CD4-positive, alpha-beta T cell treated with Interleukin-10 for 1 hour (primary cell): ENCODE results near the gene IL21R.
A peak's percentile ranks its signal among the peaks of the same experiment; 100 is the strongest.

Experiments
- DNase-seq: peaks from one replicate; pipeline ENCODE4 v3.0.0-alpha.2; 2020

IL21R gene

DNA sequence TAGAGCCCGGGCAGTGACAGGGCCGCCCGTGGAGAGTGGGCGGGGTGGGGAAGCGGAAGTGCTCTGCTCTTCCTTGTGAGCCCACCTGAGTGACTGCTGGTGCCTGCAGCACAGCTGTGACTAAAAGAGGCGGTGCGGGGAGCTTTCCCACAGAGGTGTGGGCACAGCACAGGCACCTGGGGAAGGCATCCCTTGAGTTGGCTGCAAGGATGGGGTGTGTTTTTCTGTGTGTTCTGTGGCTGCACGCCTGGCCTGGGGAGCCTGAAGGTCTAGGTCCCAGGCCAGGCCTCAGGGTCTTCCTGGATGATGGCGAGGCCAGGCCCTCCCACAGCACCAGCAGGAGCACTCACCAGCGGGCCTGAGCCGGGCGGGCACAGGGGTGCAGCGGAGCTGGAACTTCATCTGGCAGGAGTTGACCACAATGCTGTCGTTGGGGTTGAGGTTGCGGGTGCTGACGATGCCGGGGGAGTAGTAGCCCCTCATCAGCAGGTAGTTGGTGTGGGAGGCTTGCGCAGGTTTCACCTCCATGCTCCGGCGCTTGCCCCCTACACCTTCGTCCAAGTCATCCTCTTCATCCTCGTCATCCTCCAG lies 67.1 kb downstream of the IL21R start:
- no peak for DNase-seq

DNA sequence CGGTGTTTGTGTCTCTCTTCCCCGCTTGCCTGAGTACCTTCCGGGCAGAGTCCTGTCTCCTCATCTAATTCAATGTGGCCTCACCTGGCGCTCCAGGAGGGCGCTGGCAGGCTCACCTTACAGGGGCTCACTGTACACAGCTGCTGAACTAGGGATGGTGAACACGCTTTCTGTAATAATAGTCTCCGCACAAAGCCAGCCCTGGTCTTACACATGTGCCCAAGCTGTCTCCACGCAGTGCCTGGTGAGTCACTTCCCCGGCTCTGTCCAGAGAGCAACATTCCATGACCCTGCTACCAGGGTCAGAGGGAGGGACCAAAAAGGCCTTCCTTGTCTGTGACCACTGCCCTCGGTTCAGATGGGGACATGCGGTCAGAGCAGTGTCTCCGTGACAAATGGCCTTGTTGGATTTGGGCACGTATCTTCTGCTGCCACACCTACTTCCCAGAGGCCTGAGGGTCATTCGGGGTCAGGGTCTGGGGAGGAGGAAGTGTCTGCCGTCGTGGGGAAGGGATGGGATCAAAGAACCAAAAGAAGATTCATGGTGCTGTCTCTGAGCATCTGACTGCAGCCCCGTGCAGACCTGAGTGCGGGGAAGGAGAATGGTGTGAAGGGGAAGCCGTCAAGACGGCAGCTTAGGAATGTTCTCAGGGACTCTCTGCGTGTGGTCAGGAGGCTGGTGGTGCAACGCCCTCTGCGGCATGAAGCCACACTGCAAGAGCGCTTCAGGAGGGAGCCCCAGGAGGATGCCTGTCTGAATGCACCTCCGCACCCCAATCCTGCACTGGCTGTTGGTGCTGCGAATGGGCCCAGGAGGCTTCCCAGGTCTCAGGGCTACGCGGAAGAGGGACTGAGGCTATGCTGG lies 68.8 kb downstream of the IL21R start:
- DNase-seq, result no peak

DNA sequence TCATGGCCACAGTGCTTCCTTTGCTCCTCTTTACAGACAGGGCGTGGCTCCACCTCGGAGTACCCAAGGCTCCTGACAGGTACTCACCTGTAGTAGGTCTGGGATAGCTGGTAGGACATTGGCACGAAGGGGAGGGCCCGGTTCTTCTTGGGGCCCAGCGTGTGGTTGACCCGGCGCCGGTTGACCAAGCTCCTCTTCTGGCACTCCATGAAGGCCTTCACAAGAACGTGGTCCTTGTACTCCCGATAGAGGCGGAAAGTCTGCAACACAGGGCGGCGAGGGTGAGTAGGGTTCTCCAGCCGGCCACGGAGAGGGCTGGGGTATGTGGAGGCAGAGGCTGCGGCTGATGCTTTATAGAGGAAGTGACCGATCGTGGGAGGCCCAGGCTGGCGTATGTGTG lies 69.7 kb downstream of the IL21R start:
- no peak for DNase-seq

DNA sequence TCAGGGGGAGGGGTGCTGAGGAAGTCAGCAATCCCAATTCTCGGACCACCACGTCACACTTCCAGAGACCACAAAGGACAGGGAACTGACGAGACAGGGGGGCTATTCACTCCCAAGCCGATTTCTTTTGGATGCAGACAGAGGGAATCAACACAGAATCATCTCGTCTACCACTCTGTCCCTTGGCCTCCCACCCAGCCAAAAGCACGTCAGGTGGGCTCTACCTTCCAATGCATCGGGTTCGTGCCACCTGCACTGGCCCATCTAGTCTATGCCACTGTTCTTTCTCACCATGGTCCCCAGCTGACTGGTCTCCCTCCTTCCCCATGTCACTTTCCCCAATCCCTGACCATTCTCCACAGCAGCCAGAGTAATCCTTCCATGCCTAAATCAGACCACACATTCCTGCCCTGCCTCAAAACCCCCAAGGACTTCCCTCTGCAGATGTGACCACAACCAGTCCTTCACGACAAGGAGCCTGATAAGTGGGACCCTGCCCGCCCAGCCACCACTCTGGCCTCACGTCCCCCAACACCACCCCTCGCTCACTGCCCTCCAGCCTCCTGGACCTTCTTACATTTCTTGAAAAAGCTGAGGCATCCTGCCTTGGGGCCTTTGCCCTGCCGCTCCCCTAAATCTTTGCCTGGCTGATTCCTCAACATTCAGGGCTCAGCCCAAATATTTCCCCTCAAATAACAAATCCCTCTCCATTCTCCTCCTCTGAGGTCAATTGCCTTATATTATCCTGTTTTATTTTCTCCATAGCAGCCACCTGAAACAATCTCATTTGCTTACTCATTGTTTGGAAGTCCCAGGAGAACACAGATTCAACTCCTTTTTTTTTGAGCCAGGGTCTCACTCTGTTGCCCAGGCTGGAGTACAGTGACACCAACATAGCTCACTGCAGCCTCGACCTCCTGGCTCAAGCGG lies 70.4 kb downstream of the IL21R start:
- DNase-seq, result no peak

DNA sequence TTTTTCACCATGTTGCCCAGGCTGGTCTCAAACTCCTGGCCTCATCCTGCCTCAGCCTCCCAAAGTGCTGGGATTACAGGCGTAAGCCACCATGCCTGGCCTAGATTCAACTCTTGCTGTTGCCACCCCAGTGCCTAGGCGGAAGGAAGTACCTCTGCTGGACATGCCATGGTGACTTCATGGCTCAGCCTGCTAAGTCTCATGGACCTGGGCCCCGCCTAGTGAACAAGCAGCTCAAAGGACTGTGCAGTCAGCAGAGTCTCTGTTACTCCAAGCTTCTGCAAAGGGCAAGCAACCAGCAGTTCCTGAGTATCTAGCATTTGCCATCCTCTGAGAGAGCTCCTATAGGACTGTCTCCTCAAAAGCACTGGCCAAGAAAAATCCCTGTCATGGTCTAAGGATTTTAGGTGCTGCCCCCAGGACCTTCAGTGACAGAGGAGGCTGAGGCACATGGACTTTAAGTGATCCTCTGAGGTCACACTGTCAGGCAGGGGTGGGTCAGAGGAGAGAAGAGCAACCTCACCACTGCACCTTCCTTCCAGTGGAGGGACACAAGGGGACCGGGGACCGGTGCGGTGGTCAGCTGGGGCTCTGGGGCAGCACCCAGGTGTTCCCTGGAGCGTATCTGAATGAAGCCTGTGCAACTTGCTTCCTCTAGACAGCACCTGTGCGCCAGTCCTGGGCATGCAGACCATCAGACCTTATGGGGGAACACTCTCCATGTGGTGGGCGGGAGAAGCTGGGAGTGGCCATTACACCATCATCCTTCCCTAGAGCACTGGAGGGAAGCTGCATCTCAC lies 71.3 kb downstream of the IL21R start:
- no peak for DNase-seq

DNA sequence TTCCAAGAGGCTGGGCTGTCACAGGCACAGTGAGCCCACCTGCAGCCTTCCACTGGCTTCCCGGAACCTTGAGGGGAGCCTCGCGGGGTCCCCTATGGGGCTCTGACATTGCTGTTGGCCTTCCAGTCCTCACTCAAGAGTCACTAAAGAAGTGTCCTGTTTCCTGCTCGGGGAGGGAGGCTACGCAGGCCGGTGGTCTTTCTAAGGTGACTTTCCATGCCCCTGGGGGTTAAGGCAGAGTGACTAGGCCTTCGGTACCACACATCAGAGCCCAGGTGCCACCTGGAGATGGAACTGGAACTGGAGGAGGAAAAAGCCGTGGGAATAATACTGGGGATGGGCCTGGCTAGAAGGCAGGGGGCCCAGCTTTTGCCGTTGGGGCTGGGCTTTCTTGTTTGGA lies 72.1 kb downstream of the IL21R start:
- DNase-seq, result no peak

DNA sequence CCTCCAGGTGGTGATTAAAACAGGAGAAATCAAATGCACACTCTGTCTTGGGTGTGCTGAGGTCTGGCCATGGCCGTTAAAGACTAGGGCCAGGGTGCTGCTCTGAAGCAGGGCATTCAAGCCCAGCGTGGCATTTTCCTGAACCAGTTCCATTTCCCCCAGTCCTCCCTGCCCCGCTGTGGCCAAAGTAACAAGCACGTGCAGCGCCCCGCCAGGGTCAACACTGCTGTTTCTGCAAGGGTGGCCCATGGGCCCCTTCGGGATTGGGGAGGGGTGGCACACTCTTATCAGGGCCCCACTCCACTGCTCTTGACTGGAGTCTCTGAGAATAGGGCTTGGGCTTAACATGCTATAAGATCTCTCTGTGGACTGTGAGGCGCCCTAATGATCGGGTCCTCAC lies 72.9 kb downstream of the IL21R start:
- no peak for DNase-seq

DNA sequence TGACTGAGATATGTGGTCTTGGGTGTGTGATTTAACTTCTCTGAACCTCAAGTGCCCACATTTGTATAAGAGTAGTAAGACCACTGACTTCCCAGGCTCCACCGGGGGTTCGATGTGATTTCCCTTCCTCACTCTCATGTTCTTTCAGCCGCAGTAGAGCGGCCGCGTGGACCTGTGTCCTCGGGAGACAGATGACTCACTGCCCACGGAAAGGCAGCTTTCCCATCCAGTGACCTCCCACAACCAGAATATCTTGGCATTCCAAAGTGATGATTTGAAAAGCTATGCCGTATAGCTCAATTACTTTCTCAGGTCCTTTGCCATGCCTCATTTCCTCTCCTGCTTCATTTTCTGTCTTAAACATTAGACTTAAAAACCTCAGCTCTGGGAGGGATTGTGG lies 73.6 kb downstream of the IL21R start:
- no peak for DNase-seq

DNA sequence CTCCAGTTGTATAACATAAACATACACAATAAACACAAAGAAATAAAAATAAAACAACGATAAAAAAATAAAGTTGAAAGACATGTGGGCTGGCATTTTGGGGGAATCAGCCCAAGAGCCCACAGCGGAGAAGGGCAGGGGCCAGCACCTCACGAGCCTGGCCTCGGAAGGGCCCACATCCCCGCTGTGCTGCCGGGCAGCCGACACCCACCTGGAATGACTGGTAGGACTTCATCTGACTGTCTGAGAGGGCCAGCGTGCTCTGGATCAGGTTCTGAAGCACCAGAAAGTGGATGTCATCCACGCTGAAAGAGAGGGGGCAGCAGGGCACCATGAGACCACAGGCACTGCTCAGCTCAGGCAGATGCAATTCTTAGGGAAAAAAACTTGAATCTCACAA lies 74.3 kb downstream of the IL21R start:
- no peak for DNase-seq

DNA sequence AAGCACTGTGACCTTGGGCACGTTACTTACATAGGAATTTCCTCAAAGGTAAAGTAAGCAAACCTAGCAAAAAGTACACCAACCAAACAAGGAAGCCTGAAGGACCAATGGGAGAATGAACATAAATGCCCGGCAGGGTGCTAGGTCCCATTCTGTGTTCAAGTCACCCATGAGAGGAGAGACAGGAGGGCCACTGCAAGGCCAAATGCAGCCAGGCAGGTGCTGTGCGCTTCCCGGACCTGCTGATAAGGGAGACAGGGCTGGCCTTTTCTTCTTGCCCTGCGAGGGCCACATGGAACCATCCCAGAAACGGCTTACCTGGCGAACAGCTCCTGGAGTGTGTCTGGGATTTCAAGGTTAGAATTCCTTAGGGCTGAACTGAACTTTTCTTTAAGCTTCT lies 78.8 kb downstream of the IL21R start:
- DNase-seq, result no peak

DNA sequence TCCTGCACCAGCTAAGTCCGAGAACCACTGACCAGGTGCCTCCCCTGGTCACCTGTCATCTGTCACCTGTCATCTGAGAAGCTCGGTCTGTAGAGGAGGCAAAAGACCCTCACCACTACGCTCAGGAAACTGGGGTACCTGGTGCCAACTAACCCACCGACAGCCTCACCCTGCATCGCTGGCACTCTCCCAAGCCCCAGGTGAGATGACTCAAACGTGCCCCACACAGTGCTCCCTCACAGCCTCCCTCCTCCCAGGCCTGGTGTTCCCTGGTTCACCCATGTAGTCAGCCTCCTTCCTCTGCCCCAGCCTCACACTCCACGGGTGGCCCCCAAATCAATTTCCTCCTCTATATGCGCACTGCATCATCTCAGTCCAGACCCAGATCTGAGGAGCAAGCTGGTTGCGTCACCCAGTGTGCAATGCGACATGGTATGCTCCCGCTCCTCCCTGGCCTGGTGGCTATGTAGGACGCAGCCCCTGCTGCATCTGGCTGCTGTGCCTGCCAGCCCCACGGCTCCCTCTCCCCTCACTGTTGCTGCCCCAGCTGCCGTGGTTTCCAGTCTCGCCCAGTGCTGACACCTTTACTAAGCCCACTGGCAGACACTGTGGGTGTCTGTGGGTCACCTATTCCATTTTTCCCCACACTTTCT lies 79.4 kb downstream of the IL21R start:
- DNase-seq, result no peak

DNA sequence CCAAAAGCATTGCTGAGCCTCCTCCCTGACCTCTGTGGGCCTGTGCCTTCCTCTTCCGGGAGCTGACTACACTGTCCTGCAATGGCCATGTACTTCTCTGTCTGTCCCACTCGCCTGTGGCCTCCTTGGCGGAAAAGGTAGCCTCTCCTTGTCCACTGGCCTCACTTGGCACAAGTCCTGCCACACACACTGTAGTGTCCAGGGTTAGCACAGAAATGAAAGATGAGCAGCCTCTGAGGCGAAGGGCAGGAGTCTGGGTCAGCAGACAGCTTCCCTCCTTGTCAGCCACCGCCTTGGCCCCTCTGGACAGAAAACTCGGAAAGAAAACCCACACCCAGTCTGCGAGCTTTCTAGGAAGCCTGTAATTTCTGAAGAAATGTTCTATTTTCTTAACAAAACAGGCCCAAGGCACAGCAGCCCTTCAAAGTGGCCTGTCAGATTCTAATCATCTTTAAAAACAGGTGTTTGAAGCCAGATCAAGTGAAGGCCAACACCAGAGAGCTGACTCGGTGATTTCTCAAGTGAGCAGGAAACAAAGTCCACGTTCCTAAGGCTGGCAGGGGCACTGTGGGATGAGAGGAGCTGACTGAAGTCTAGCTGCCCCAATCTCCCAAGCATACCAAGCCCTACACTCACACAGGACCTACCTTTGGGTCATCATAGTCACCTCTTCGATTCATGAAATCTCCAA lies 80.6 kb downstream of the IL21R start:
- no peak for DNase-seq

DNA sequence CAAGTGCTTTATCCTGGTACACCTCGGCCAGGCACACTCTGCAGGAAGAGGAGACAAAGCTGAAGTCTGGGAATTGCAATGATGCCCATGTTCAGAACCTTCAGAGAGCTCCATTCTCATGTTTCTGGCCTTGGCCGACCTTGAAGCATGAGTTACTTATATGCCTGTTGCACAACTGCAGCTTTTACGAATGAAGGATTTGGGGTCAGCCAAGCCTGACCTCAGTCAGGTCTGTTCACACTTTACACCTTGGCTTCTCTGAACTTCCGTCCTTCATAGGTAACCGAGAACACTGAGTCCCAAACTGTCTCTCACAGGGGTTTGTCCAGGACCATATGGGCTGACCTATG lies 81.1 kb downstream of the IL21R start:
- DNase-seq, result no peak

DNA sequence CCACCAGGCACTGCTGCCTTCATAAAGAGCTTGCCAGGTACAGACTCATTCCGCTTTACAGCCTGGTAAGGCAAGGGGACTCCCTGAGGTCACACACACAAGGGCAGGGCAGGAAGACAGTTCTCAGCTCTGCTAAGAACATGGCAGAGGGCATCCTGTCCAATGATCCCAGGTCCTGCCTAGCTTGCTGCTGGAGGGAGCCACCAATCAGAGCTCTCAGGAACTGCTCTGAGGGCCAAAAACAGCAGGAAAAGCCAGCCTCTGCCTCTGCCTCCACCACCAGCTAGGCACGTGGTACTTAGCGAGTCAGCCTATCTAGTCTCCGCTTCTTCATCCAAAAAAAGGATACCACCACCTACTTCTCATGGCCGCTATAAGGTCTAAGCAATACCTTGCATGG lies 81.7 kb downstream of the IL21R start:
- DNase-seq, result no peak

DNA sequence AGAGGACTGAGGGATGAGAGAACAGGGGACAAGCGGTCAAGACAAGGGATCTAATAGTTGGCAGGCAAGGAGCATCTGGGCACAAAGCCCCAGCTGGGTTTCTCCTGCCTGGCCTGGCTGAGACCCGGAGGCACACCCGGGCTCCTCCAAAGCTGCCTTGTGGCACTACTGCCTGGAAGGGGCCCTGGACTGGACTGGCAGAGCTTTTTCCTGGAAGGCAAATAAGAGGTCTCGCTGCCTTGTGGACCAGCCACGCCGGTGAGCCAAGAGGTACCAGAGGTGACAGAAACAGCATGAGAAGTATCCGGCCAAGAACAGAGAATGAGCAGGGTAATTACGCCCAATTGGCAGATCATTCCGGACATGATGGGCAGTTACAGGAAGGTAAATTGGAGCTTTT lies 83.2 kb downstream of the IL21R start:
- DNase-seq, result no peak

DNA sequence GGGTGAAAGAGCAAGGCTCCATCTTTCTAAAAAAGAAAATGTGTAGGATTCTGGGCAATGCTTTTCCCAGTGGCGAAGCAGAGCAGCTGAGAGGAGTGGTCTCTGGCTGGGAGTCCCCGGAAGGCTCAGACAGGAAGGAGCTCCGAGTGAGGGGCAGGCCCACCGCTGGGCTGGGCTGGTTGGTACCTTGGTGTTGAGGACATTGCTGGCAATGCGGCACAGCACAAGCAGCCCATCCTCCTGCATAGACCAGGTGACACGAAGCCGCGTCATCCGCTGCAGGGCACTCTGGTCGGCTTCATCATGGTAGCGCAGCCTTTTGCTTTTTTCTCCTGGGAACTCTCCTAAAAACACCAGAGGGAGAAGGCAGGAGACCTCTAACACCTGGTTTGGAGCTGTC lies 83.8 kb downstream of the IL21R start:
- DNase-seq, result no peak

DNA sequence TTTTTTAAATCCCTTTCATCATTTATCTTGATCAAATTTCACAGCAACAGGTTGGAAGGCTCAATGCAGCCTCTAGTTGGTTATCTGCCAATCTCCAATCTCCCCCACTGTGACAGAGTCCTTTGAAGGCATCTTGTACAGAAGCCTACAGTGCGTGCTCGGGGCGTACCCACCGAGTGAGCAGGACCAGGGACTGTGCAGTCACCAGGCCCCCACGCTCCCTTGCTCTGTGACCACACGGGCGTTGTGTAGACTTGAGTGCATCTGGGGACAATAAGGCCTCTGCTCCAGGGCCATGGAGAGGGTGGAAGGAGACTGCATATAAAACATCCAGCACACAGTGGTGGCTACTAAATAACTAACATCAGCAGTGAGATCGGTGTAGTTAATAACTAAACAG lies 84.4 kb downstream of the IL21R start:
- DNase-seq, result no peak

DNA sequence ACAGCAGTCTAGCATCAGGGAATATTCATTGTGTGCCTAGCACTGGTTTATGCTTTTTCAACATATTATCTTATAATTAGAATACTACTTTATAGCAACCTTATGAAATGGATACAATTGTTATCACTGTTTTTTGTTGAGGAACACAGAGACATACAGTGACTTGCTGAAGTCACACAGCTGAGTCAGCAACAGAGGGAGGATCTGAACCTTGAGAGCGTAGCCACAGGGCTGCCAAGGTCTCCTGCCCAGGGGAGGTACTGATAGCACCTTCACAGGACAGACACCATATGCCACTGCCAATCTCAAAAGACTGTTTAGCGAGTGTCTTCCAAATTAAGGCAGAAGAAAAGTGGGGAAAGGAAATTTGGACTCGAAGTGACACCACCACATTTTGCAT lies 84.8 kb downstream of the IL21R start:
- DNase-seq, result no peak

DNA sequence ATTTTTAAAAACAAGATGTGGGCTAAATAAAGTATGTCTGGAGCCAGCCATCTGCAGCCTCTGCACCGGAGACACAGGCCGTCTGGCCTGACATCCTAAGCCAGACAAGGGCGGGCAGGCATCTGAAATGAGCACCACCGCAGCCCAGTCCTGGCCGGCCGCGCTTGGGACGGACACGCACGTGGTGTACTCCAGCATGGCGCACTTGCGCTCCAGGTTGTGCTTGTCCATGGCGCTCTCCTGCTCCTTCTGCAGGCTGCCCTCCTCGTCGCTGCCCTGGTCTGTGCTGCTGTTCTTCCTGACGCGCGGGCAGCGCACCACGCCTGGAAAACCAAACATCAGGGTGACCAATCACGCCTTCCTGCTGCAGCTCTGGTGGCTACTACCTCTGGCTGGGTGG lies 87.4 kb downstream of the IL21R start:
- no peak for DNase-seq

DNA sequence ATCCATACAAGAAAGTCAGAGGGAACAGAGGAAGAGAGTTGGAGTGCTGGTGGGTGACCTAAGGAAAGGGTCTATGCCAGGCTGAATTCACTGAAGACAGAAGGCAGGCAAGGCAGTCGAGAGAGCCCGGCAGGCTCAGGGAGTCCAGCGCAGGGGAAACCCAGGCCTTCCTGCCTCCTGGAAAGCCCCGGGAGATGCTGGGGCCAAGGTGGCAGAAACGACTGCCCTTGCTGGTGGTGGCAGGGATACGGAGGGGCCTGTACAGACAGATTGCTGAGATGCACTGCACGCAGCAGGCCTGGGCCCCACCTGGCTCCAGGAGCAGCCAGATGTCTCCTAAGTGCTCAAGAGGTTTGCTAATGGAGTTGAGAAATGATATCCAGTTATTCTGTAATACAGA lies 87.9 kb downstream of the IL21R start:
- no peak for DNase-seq

DNA sequence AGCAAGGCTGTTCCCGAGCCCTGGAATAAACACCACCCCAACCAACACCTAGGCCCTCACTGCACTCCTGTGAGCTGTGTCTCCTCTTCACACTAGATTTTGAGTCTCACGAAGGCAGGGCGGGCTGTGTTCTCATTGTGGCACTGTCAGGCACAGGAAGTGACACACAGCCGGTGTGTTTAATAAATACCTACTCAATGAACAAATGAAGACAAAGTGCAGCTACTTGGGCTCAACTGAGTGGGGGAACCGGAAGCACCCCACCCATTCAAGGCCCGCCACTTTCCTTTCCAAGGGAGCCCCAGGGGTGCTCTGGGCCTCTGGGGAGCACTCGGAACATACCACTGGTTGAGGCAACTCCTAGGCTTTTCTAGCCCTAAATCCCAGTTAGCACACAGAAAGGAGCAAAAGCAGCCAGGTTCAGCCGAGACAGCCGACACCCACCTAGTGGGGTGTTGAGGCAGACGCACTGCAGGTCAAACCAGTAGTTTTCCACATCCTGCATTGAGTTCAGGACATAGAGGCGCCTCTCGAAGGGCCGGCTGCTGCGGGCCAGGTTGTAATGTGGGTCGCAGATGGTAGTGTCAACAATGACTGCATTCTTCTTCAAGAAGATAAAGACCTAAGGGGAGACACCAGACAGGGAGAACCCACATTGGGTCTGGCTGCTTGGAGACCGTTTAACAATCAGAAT lies 90.1 kb downstream of the IL21R start:
- peak; percentile 29 for DNase-seq
